ENCODE data around the gene SVEP1.
"Not testable (repeated sequence)": the region's sequence is repeated elsewhere in the genome, so short reads cannot be mapped to it uniquely, and the experiment has no call there.

The SVEP1 gene

DNA sequence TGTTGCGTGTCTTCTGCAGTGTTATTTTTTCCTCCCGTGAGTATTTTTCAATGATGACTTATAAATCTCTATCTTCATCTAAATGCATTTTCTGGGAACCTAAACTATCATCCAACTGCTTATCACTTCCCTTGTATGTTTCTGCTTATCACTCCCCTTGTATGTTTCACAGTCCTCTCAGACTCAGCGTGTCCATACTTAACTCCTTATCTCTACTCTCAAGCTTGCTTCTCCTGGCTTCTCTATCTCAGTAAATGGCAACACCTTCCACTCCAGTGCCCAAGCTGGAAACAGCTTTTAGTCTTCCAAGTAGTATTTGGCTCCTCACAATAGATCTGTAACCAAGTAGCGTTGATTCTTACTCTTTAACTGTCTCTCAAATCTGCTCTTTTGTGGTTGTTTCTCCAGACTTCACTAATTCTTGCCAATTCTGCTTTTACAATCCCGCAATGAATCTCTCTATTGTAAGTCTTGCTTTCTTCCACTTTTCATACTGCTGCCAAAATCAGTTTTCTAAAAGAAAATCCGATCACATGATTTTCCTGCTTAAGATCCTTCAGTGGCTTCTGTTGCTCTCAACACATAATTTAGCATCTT, 208.0 kb downstream of the SVEP1 start:
- no peak for DNase-seq (ENCODE audit: low read depth, low spot score)

DNA sequence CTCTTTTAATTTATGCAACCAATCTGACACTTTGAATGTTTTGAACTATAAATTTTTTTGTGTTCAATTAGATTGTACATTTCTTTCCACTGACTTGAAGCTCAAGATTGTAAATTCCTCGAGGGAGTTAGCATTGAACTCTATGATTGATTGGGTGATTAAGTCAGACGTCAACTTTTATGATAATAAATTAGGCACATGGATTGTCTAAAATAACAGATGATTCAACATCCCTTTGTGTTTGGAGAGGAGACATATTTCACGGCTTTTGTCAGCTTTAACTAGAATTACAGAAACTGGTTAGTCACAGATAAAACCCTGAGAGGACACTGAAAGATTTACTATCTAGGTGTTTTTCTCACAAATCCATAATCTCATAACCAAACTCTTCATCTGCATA, 209.2 kb downstream of the SVEP1 start:
- no peak for DNase-seq (ENCODE audit: low read depth, low spot score)

- no peak for DNase-seq (ENCODE audit: low read depth, low spot score)
These were observed 215.1 kb downstream of the SVEP1 start for GRCh38 chr9:110364451-110364850.

- not testable (repeated sequence) for DNase-seq (ENCODE audit: low read depth, low spot score)
These were observed 220.5 kb downstream of the SVEP1 start for GRCh38 chr9:110358992-110359391.

DNA sequence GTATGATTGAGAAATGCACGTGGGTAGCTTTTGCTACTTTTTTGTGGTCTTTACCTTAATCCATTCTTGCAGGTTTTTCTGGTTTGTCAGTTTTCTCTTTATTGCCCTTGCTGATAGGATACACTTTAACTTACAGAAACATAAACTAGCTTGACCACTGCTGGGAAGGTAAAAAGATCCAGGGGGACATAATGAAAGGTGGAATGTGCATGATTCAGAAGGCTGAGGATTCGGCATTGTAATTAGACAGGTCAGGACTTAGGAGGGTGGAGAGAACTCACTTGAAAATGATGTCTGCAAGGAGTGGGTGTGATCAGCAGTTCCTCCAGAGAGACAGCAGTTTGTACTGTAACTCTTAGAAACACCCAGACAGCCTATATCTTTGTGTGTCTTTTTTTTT, 222.0 kb downstream of the SVEP1 start:
- no peak for DNase-seq (ENCODE audit: low read depth, low spot score)

DNA sequence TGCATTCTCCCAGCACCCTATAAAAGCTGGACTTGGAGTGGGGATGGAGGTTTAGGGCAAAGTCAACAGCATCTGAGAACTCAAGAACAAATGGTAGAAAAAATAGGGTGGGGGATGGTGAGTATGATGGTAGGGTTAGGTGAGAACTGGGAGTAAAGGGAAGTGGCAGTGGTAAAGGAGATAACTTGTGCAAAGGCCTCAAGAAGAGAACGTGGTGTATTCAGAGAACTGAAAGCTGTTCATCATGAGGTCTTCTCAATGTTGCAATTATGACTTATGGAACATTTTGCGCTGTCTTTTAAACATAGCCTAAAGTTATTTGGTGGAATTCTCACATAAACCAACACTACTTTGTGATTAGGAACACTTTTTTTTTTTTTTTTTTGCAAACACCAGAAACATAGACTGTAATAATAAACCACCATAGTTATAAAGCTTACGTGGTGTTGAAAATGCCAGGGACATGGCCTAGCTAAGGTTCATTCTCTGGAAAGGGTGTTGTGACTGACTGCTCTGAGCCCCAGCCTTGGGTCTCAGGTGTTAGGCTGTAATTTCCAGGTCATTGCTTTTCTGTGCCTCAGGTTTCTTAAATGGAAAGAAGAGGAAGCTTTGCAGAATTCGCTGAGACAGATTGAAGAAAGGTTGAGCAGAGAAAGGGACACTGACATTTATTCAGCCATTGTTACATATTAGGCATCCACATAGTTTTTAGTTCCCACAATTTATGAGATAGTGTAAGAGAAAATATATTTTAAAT, 222.7 kb downstream of the SVEP1 start:
- DNase-seq (ENCODE audit: low read depth, low spot score) = no peak

GRCh38 chr9:110355911-110356310, 223.6 kb downstream of the SVEP1 start:
- DNase-seq (ENCODE audit: low read depth, low spot score) = no peak

- no peak for DNase-seq (ENCODE audit: low read depth, low spot score)
These were observed 228.5 kb downstream of the SVEP1 start for GRCh38 chr9:110351009-110351467.

DNA sequence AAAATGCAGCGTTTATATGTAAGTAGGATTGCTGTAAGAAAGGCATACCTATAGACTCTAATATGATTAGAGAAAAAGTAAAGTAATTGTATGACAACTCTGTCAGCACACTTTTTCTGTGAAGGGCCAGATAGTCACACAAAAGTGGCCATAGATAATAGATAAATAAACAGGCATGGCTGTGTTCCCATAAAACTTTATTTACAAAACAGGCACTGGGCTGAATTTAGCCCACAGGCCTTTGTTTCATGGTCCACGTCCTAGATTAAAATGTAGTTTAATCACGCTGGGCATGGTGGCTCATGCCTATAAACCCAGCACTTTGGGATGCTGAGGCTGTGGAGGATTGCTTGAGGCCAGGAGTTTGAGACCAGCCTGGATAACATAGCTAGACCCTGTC, 233.2 kb downstream of the SVEP1 start:
- no peak for DNase-seq (ENCODE audit: low read depth, low spot score)

GRCh38 chr9:110344821-110345220, 234.7 kb downstream of the SVEP1 start:
- DNase-seq (ENCODE audit: low read depth, low spot score) = no peak

GRCh38 chr9:110343551-110343950, 236.0 kb downstream of the SVEP1 start:
- DNase-seq (ENCODE audit: low read depth, low spot score) = no peak

DNA sequence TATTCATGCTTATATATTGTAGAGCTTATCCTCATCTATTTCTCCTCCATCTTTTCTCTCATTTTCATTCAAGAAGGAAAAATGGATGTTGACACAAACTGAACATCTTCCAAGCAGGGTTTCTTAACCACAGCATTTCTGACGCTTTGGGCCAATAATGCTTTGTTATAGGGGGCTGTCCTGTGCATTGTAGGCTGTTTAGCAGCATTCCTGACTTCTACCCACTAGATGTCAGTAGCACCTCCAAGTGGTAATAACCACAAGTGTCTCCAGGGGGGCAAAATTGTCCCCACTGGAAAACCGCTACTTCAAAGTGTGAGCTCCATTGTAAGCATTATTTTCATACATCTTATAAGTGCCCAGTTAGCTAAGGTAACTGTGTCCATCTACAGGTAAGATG, 239.2 kb downstream of the SVEP1 start:
- no peak for DNase-seq (ENCODE audit: low read depth, low spot score)

DNA sequence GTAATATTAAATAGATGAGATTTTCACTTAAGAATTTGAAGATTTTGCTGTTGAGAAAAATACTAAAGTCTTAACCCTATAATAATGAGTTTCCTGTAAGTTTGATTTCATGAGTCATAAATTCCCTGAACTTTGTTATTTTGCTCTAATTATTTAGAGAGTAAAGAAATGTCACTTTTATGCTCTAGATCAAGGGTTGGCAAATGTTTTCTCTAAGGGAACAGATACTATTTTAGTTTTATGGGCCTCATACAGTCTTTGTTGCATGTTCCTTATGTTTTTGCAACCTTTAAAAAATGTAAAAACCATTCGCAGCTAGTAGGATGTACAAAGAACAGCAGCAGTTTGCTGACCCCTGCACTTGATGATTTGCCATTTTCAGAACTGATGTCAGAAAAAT, 241.4 kb downstream of the SVEP1 start:
- DNase-seq (ENCODE audit: low read depth, low spot score) = no peak

DNA sequence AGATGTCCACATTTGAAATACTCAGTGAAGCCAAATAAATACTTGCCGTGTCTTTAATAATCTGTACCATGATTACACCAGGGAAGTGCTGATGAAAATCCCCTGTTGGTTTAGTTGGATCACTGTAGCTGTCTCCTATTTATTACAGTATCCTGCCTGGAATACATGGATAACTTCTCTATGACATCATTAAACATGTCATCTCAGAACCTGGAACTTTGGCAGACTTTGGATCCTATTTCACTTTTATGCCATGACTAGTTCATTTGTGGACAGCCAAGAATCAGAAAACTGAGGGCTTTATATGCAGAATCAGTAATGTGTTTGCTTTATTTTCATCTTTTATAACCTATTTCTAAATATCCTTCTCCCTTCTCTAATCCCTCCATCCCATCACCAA, 241.8 kb downstream of the SVEP1 start, which contains the start of gene TXNDC8:
TSS of gene TXNDC8 (minus strand) at position 137 of the 400 bp plus-strand sequence.
- DNase-seq (ENCODE audit: low read depth, low spot score) = no peak

GRCh38 chr9:110336363-110336762, 243.2 kb downstream of the SVEP1 start:
- DNase-seq (ENCODE audit: low read depth, low spot score) = no peak

DNA sequence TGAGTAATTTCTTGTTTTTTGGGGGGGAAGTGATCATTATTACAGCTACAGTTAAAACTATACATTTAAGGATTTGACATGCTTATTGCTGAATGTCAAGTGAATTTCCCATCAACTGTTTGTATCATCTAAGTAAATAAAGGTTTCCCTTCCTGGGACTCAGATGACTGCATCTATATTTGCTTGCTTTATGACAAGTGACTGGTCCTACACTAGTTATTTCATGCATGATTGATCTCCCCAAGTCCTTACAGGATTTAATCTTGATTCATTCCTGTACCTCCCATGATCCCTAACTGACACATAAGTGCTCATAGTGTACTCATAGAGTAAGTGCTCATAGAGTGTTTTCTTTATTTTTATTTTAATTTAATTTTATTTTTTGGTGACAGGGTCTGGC, 244.7 kb downstream of the SVEP1 start:
- no peak for DNase-seq (ENCODE audit: low read depth, low spot score)

DNA sequence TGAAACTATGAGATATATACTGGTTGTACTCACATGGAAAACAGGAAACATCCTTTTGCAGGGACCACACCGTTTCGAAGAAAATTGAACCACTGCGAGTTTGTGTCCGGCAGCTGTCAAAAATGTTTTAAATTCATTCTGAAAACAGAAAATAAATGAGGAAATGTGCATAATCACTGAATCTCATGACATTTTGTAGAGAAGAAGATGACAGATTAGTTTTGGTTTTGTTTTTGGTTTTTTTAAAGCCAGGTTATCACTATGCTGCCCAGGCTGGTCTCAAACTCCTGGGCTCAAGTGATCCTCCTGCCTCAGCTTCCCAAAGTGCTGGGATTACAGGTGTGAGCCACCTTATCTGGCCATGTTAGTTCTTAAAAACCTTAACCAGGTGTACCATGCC, 245.4 kb downstream of the SVEP1 start:
- no peak for DNase-seq (ENCODE audit: low read depth, low spot score)

DNA sequence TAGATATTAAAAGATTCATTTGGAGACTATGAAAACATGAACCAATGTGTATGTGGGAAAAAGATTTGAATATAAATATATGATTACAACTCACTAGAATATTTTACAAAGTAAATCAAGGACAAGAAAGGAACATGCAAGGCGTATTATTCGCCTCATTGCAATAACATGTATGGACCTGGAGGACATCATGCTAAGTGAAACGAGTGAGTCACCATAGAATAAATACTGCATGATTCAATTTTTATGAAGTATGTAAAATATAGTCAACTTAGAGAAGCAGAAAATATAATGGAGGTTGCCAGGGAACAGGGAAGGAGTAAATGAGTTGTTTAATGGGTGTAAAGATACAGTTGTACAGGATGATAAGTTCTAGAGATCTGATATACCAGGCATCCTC, 246.8 kb downstream of the SVEP1 start:
- DNase-seq (ENCODE audit: low read depth, low spot score) = no peak

- DNase-seq (ENCODE audit: low read depth, low spot score) = no peak
These were observed 248.9 kb downstream of the SVEP1 start for GRCh38 chr9:110330484-110331105.

- DNase-seq (ENCODE audit: low read depth, low spot score) = no peak
These were observed 249.8 kb downstream of the SVEP1 start for GRCh38 chr9:110329639-110330230.

GRCh38 chr9:110328763-110329162, 250.8 kb downstream of the SVEP1 start:
- DNase-seq (ENCODE audit: low read depth, low spot score) = no peak

GRCh38 chr9:110327716-110328115, 251.8 kb downstream of the SVEP1 start:
- DNase-seq (ENCODE audit: low read depth, low spot score) = no peak
